NCI-H446 (cell line): Measurements from ENCODE around the gene TOMM6.
"Not testable (repeated sequence)": the region's sequence is repeated elsewhere in the genome, so short reads cannot be mapped to it uniquely, and the experiment has no call there.

Source experiments
- DNase-seq, 2 experiments: peaks; one replicate each; lab custom pipeline; 2025; lab: John Stamatoyannopoulos, UW

The TOMM6 gene

DNA sequence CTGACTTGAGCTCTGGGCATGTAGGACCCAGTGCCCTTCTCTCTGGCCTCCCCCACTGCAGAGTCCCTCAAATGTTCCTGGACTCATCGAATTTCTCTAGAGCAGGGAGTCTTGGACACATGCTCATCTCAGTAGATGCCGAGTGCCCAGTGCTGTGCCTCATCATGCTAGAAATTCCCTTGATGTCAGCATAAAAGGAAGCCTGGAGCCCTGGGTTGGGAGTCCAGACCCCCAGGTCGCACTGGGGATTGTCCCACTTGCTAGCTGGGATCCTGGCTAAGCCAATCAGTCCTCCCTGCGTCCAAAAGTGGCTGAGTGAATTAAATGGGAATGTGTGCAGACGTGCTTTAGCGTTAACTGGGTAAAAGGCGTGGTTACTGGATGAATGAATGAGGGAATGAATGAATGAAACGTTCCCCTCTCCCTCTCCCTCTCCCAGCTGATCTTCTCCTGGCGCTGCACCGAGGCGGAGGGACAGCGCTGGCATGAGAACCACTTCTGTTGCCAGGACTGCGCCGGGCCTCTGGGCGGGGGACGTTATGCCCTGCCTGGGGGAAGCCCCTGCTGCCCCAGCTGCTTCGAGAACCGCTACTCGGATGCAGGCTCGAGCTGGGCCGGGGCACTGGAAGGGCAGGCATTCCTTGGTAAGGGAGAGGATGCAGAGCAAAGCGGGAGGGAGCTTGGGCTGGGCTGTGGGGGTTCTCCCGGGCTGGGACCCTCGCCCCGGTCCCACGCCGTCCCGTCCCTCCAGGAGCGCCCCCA lies 1.6 kb upstream of the TOMM6 start:
- DNase-seq, result peak in 1 of 2 experiments; percentile 39

DNA sequence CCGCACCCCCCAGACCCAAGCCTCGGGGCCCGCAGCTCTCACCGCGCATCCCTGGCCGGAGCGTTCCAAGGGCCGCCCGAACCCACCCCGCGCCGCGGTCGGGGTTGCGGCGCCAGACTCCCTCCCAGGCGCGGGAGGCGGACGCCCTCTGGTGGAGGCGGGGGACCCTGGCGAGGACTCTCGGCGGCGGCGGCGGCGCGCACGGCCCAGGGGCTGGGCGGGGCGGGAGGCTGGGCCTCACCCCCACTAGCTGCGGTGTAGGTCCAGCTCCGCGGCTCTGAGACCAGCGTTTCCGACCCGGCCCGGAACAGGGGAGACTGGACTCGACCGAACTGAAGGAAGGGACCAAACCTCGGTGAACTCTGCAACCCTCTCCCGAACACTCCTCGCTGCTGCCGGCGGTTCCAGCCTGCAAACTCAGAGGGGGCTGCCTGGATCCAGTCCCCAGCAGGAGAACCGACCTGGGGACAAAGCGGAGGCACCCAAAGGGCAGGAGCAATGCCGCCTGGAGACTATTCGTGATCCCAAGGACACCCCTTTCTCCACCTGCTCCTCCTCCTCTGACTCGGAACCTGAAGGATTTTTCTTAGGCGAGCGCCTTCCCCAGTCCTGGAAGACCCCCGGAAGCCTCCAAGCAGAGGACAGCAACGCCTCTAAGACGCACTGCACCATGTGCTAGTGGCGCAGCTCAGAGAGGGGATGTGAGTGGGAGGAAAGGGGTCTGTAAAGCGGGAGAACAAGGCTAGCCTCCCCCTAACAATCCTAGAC lies 859 bp upstream of the TOMM6 start:
- DNase-seq, result peak; percentile 49 to 87

DNA sequence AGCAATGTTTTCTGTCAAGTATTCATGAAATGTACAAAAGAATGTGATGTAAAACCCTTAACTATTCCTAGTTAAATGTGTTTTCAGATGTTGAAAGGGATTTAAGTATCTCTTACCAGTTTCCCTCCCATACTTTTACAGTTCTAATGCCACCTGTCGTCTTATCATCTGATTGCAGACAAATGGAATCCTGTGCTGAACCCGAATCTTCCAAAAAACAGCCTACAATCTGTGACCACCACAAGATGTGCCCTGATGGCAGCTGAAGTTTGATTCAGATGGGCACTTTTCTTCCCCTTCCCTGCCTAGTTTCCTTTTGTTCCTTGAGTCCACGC lies 1.9 kb downstream of the TOMM6 start:
- DNase-seq, result no peak

DNA sequence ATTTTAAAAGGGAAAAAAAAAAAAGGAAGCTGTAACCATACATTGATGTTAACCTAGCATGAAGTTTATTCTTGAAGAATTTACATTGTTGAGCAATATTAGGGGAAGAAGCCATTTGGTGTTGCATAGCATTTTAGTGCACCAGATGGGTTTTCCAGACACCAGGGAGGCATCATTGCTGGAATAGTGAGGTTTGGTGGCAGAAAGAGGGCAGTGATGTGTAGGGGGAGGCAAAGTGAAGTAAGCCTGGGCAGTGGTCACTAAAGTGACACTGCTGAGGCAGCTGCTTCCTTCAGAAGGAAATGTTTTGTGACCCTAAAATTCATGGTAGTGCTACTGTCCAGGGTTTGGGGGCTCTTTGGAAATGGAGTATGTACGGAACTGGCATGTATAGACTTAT lies 2.6 kb downstream of the TOMM6 start:
- no peak for DNase-seq

DNA sequence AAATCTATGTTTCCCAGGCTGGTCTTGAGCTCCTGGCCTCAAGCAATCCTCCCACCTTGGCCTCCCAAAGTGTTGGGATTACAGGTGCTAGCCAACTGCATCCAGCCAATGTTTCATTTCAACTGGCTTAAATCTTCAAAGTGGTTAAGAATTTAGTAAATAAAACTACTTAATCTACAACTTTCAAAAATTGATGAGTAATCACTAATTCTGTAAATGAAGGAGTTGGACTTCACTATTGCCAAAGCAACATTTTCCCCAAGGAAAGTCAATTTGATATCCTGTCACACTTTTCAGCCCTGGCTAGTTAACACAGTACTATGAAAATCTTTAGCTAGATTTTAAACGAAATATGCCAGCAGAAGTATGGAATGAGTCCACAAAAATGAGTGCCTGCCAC lies 3.8 kb downstream of the TOMM6 start:
- DNase-seq, result no peak

DNA sequence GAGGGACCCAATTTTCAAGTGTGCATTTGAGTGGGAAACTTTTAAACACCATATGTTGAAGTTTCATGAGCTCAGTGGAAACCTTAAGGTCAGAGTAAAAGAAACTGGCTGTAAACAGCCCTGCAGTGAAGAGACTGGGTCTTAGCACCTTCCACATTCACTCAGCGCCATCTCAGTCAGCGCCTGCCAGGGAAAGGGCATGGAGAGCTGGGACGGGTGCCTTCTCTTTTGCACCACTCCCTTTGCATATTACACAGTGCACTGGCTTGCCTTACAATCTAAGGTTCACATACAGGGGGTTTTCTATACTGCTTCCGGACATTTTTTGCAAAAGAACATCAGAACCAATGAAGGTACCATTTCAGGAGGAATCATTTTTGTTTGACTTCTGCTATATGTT lies 4.5 kb downstream of the TOMM6 start:
- DNase-seq, result no peak

DNA sequence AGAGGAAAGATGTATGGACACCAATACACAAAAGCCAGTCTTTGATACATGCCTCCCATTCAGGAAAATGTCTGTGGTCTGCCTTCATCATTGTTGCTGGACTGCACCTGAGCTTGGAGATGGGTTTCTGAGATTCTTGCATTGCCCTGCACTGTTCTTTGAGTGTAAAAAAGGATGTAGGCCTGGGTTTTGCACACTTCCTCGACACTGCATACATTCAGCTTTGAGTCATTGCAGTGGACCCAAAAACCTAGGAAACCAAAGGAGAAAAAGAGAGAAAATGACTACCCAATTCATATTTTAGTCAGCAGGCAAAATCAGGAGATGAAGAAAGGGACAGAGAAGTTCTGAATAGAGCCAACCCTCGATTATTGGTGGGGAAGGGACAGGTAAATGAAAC lies 9.0 kb downstream of the TOMM6 start:
- DNase-seq, result no peak

DNA sequence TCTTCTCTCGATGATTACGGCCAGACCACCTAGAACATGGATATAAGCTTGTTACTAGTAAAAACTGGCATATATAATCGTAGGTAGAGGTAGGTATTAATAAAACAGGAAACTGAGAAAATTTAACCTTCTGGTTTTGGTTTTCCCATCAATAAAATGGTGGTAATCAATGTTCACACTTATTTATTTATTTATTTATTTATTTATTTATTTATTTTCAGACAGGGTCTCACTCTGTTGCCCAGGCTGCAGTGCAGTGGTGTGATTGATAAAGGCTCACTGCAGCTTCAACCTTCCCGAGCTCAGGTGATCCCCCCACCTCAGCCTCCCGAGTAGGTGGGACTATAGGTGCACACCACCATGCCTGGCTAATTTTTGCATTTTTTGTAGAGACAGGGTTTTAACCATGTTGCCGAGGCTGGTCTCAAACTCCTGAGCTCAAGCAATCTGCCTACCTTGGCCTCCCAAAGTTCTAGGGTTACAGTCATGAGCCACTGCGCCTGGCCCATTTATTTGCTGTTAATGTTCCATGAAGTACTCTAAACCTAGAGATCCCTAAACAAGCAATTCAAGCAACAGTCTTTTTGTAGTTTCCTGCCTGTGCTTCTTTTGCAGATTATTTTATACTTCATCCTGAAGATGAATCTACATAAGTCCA lies 11.5 kb downstream of the TOMM6 start:
- no peak for DNase-seq

DNA sequence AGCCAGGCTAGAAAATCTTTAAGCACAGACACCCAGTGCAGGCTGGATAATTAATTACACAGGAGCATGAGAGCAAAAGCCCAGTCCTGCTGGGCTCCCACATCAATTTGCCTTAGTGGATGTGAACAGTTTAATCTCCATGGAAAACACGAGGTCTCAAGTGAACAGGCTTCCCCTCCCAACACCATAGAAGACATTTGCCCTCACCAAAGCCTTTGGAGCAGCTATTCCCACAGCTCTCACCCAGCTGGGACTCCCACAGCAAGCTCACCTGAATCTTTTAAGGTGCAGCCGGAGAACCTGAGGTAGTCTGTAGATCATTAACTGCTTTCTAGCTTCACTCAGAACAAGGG lies 12.0 kb downstream of the TOMM6 start:
- no peak for DNase-seq

DNA sequence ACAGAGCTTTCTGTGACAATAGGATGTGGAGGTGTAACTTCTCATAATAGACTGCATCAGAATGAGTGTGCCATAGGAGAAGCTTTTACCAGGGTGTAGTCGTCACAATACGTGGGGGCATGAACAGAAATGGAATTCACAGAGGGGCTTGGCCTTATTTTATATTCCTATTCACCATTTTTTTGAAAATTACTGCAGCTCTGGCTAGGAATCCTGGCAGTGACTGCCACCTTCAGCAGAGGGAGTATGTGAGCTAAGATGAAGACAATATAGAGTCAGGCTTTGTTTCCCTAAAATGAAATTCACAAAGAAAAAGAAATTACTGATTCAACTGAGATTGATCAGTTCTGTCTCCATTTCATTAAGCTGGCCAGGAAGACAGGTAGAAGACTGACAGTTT lies 13.9 kb downstream of the TOMM6 start:
- DNase-seq, result no peak

DNA sequence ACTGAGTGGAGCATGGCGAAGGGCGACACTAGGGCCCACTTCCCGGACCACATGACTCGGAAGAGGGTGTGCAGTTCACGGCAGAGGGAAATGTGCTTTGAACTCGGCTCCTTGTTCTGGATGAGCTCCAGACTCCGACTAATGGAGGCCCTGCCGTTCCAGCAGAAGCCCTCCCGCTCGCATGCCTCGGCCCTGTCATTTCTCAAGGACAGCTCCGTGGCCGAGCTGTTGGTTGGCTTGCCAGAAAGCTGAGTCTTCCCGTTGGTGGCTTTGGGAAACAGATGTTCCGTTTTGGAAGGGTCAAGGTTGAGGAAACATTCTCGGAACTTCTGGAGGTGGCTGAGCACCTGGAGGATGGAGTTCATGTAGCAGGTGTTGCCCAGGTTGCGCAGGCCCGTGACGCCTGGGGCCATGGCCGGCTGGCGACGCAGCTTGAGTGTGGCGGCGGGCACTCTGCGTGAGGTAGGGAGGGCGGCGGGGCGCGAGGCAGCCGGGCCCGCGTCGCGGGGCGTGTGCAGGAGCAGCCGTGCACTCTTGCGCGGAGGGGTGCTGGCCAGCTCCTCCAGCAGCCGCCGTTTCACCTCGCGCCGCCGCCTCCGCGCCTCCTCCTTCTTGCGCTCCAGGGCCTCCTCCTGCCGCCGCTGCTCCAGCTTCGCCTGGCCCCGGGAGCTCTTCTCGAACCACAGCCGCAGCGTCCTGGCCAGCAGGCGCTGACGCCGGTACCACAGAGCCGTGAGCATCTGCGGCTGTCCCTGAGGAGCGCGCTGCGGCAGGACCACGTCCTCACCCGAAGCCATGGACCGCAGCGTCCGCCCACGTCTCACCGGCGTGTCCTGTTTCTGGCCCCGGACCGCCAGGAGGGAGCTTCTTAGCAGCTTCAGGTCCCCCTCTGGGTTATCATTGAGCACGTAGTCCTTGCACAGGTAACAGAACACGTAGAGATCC lies 18.6 kb downstream of the TOMM6 start:
- DNase-seq, result no peak

DNA sequence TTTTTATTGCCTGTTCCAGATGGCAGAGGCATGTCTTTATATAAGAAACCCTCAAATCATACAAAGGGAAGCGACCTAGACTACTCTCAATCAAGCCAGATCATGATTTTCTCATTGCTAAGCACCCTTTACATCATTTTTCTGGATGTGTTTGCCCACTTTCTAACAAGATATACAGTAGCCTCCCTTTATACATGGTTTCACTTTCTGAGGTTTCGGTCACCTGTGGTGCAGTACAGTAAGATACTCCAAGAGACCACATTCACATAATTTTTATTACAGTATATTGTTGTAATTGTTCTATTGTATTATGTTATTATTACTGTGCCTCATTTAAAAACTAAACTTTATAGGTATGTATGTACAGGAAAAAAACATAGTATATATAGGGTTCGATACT lies 23.6 kb downstream of the TOMM6 start:
- DNase-seq, result no peak

DNA sequence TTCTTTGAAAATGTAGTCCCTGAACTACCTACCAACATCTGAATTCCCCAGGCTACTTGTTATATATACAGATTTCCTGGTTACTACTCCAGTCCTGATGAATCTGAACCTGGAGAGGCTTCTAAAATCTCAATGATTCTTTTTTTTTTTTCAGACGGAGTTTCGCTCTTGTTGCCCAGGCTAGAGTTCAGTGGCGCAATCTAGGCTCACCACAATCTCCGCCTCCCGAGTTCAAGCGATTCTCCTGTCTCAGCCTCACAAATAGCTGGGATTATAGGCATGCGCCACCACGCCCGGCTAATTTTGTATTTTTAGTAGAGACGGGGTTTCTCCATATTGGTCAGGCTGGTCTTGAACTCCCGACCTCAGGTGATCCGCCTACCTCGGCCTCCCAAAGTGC lies 24.5 kb downstream of the TOMM6 start:
- DNase-seq, result not testable (repeated sequence)

DNA sequence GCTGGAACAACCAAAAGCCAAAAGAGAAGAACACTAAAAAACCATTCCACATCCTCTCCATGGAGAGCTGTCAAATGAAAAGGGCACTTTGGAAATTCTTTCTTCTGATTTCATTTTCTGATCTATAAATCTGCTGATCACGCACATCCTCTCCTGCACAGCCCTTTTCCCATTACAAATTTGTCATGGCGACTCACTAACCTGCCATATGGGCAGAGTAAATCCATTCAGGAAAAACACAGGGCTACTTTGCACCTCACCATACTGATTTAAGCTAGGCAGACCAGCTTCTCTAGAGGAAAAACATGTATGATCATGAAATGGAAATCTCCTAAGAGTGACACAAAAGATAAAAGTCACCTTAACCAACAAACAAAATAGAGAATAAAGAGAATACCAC lies 26.0 kb downstream of the TOMM6 start:
- DNase-seq, result no peak

DNA sequence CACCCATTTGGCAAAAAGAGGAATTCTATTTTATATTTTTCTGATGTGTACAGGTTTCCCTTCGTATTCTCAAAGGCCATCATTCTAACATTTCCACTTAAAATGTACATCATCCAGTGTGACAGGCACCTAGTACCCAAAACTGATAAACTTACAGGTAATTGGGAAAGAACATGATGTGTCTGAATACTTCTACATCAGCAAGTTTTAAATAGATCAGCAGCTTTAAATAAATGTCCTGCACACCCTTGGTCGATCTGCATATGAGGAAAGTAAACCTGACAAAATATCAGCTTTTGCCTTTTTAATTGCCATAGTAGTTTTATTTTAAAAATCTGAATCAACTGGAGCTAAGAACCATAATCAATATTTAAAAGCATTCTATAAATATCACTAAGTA lies 26.5 kb downstream of the TOMM6 start:
- no peak for DNase-seq

DNA sequence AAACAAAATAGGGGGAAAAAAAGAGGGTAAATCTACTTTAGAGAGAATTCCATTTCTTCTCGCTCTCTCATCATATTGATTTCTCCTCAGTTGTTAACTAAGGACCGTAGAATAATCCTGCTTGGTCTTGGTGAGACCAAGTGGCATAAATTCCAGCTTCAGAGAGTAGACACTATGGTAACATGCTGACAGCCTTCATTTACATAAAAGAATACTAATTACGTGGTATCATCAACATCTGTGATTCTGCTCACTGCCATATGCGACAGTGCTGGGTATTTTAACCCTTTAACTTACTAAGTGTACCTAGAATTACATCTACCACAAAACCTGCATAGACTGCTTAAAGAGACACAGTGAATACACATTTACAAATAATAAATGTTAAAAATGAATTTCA lies 27.1 kb downstream of the TOMM6 start:
- DNase-seq, result no peak

DNA sequence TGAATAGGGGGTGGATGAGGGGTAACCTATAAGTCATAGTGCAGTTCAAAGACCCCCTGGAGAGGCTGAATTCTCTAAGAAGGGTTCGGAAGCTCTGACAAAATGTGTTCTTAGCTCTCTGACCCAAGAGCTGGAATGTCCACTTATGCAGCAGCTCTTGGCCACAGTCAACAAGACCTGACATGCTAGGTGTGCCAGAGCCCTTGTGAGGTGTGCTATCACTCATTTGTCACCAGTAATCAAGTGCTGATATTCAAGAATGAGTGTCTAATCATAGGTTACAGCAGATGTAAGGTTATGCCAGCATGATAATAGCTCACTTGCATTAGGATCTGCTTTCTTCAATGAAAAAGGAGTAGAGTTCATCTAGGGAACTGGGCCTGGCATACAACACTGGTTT lies 28.1 kb downstream of the TOMM6 start:
- no peak for DNase-seq

DNA sequence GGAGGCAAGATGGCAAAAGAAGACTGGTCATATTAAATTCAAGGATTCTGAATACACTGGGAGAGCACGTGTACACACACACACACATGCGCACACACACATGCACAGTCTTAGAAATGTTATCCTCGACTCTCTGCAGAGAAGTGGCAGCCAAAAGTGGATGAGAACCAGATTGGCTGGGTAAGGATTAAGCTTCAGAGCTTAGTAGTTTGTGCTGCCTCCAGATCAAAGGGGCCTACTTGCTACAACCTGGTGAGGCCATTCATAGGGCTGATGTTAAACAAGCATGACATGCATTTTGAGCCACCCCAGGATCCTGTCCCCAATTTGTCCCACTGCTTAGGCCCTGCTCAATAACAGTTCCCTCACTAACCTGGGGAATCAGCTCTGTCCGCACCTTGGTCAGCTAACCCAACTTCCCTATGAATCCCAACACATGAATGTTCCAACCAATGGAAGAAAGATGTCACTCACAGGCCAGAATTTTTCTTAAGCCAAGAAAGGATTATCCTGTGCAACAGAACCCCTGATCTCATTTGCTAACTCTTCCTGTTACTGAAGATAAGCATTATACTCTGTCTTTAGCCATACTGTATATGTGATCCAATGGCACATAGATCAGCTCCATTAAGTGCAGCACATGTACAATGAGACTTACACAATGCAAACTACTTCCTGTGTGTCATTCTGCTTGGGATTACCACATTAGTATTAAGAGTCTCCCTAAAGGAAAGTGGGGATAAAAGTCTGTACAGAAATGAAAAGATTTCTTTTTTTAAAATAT lies 31.0 kb downstream of the TOMM6 start:
- DNase-seq, result no peak

DNA sequence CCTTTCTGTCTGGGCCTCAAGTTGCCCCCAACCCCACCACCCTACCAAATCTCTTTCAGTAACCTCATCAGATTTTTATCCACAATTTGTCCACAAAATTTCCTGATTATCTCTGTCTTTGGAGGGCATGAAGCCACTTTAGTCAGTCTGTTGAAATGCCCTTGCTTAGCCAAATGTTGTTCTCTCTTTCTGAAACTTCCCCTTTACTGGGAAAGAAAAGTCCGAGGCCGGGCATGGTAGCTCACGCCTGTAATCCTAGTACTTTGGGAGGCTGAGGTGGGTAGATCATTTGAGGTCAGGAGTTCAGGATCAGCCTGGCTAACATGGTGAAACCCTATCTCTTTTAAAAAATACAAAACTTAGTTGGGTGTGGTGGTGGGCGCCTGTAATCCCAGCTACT lies 33.8 kb downstream of the TOMM6 start:
- no peak for DNase-seq

DNA sequence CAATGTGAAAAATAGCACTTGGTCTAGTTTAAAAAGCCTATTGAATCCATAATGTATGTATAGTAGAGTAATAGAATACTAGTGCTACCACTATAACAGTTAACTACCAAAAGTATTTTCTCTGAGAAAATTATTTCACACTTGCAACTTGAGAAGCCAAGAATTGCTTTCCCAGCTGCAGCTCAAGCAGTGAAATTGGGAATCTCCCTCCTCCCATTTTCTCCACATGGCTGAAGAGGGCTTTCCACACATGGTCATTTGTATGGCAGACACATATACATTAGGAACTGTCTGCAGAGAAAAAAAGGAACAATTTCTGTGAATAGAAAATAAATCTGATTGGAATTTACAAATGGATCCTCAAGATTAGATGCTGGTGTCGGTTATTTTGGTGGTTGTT lies 34.5 kb downstream of the TOMM6 start:
- no peak for DNase-seq

DNA sequence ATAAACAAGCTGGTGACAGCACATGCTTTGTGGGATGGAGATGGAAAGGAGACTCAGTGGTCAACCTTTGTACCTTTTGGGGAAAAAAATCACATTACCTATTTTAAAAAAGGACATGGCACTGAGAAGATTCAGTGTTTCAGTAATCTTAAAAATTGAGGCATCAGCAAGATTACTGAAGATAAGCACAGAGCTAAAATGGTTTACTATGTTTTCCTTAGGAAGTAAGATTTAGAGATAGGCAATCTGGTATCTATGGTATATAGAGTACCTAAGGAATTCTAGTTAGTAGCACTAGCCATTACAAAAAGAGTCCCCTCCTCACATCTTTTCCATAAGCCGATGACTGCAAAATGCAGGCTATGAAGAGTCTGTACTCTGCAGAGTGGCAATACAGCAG lies 35.7 kb downstream of the TOMM6 start:
- DNase-seq, result no peak
